Measurements from ENCODE around the gene RCL1.
"Not testable (repeated sequence)": the region's sequence is repeated elsewhere in the genome, so short reads cannot be mapped to it uniquely, and the experiment has no call there.

RCL1 gene

GRCh38 chr9:4783191-4783590 lies 9.6 kb upstream of the RCL1 start:
- not testable (repeated sequence) for DNase-seq (ENCODE audit: low read depth in 3 of 3, low spot score in 1 of 3)

DNA sequence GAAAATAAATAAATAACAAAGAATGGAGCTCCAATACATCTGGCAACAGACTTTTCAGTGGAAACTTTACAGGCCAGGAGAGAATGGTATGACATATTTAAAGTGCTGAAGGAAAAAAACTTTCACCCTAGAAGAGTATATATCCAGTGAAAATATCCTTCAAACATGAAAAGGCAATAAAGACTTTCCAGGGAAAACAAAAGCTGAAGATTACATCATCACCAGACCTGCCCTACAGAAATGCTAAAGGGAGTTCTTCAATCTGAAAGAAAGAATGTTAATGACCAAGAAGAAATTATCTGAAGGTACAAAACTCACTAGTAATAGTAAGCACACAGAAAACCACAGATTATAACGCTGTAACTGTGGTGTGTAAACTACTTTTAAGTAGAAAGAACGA lies 8.3 kb upstream of the RCL1 start:
- no peak for DNase-seq (ENCODE audit: low read depth in 3 of 3, low spot score in 1 of 3)

GRCh38 chr9:4786599-4786998 lies 6.1 kb upstream of the RCL1 start:
- DNase-seq (ENCODE audit: low read depth in 3 of 3, low spot score in 1 of 3): no peak

DNA sequence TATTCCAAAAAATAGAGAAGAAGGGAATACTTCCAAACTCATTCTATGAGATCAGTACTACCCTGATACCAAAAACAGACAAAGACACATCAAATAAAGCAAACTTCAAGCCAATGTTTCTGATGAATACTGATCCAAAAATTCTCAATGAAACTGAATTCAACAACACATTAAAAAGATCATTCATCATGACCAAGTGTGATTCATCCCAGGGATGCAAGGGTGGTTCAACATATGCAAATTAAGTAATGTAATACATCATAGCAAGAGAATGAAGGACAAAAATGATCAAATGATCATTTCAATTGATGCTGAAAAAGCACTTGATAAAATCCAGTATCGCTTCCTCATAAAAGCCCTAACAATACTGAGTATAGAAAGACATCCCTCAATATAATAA lies 4.9 kb upstream of the RCL1 start:
- DNase-seq (ENCODE audit: low read depth in 3 of 3, low spot score in 1 of 3): no peak

GRCh38 chr9:4788703-4789102 lies 4.0 kb upstream of the RCL1 start:
- no peak for DNase-seq (ENCODE audit: low read depth in 3 of 3, low spot score in 1 of 3)

DNA sequence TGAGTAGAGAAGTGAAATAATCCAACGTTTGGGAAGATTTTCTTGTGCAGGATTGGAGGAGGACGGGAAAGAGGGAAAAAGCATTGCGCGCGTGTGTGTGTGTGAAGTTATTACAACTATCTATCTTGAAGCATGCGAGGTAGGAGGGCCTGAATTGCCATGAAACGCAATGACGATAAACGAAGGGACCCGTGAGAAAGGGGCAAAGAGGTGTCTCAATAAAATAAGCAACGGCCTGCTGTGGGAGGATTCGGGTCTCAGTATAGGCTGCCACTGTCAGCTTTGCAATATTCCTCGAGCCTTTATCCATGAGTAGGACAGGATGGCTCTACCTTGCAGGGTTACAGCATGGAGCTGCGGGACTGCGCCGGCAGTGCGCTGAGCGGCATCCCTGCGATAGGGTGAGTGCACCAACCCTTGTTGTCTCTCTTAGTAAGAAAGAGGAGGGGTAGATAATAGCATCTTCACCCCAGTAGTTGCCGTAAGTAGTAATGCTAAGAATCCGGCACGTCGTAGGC lies 631 bp upstream of the RCL1 start:
- no peak for DNase-seq (ENCODE audit: low read depth in 3 of 3, low spot score in 1 of 3)

DNA sequence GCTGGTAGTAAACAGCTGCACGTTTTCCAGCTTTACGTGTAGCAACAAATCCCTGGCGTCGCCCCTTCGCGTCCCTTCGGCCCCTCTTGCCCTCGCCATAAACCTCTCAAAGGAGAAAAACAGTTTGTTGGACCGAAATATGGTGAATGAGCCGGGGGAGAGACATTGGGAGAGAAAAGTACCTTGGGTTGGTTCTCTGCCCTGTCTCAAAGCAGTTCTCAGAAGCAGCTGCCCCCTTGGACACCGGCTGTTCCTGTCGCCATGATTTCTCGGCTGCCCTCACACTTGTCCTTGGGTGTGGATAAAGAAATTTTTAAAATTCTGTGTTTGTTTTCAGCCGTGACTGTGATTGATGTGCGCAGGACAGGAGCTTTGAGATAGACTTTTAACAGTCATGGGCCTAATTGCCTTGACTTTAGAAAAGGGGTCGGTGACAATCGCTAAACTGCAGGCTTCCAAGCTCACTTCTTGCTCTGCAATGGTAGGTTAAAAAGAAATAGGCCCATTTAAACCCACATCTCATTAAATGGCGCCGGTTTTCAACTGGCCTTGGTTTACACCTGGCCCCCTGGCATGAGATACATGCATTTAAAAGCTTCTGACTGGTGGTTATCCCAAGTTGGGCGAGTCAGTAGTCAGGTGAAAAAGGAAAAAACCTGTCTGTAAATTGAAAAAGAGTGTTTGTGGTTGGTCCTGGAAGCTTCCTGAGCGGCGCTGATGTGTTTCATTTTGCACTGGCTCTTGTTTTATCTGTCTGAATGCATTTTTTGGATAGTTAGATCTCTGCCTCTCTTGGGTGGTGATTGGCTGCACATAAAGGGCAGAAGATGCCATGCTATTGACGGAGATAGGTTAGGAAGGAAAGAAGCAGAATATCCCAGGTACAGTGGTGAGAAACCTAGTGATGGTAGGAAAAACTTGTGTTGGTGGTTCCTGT lies 983 bp downstream of the RCL1 start:
- no peak for DNase-seq (ENCODE audit: low read depth in 3 of 3, low spot score in 1 of 3)

DNA sequence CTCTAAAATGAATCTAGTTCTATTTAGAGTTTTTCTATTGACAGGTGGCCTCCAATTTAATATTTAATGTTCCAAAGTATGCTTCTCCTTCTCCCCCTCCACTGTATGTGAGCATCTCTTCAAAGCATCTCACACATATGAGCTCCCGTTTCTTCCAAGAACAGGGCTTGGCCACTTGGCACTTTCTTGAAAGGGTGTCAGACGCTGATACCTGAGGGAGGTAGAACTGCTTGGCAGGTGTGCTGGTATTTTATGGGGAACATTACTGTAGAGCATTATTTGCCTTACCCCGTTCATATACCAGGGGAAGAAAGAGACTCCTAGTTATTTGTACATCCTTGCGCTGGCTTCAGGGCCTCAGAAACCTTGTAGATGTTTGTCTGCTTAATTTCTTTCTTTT lies 1.9 kb downstream of the RCL1 start:
- DNase-seq (ENCODE audit: low read depth in 3 of 3, low spot score in 1 of 3): no peak

DNA sequence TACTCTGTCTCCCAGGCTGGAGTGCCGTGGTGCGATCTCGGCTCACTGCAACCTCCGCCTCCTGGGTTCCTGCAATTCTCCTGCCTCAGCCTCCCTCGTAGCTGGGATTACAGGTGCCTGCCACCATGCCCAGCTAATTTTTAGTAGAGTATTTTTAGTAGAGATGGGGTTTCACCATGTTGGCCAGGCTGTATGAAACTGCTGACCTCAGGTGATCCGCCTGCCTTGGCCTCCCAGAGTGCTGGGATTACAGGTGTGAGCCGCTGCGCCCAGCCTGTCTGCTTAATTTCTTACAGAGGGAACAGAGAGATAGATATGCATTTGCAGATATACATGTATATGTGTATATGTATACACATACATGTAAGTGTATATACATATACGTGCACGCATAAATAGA lies 2.4 kb downstream of the RCL1 start:
- DNase-seq (ENCODE audit: low read depth in 3 of 3, low spot score in 1 of 3): not testable (repeated sequence)

DNA sequence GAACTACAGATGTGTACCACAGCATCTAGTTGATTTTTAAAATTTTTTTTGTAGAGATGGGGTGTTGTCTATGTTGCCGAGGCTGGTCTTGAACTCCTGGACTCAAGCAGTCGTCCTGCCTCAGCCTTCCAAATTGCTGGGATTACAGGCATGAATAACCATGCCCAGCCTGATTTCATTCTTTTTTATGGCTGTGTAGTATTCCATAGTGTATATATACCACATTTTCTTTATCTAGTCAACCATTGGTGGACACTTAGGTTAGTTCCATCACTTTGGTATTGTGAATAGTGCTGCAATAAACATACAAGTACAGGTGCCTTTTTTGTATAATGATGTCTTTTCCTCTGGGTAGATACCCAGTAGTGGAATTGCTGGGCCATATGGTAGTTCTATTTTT lies 3.8 kb downstream of the RCL1 start:
- DNase-seq (ENCODE audit: low read depth in 3 of 3, low spot score in 1 of 3): no peak

GRCh38 chr9:4796988-4797853 lies 4.5 kb downstream of the RCL1 start:
- DNase-seq (ENCODE audit: low read depth in 3 of 3, low spot score in 1 of 3): no peak

- DNase-seq (ENCODE audit: low read depth in 3 of 3, low spot score in 1 of 3): no peak
Observed at GRCh38 chr9:4797854-4798150, 5.1 kb downstream of the RCL1 start.

- DNase-seq (ENCODE audit: low read depth in 3 of 3, low spot score in 1 of 3): no peak
Observed at GRCh38 chr9:4798281-4799032, 5.7 kb downstream of the RCL1 start.

- no peak for DNase-seq (ENCODE audit: low read depth in 3 of 3, low spot score in 1 of 3)
Observed at GRCh38 chr9:4799033-4799430, 6.3 kb downstream of the RCL1 start.

DNA sequence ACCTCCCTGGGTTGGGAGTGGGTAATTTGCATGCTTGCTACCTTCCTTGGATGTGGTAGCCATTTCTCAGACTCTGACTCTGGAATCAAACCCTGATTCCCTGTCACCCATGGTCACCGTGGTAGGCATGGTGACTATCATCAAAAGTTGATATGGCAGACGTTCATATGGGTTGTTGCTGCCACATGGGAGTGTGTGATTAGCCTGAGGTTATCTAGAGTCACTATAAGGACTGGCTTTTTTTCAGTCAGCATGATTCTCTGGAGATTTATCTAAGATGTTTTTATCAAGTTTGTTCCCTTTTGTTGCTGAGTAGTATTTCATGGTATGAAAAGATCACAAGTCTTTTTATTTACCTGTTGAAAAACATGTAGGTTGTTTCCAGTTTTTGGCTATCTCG lies 7.0 kb downstream of the RCL1 start:
- DNase-seq (ENCODE audit: low read depth in 3 of 3, low spot score in 1 of 3): no peak

- no peak for DNase-seq (ENCODE audit: low read depth in 3 of 3, low spot score in 1 of 3)
Observed at GRCh38 chr9:4801156-4801555, 8.4 kb downstream of the RCL1 start.

- no peak for DNase-seq (ENCODE audit: low read depth in 3 of 3, low spot score in 1 of 3)
Observed at GRCh38 chr9:4803670-4804530, 11.2 kb downstream of the RCL1 start.

GRCh38 chr9:4804531-4805016 lies 11.8 kb downstream of the RCL1 start:
- no peak for DNase-seq (ENCODE audit: low read depth in 3 of 3, low spot score in 1 of 3)

GRCh38 chr9:4805191-4805918 lies 12.6 kb downstream of the RCL1 start:
- no peak for DNase-seq (ENCODE audit: low read depth in 3 of 3, low spot score in 1 of 3)

DNA sequence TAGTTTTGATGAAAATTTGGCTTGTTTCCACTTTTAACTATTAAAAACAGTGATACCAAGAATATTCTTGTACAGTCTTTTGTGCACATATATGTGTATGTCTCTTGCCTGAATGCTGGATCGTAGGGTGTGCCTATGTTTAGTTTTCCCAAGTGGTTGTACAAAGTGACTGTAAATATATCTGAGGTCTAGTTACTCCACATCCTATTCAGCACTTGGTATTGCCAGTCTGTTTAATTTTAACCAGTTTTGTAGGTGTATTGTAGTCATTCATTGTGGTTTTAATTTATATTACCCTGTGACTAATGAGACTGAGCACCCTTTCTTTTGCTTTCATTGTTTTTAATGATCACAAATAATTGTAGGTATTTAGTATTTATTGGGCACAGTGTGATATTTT lies 17.8 kb downstream of the RCL1 start:
- DNase-seq (ENCODE audit: low read depth in 3 of 3, low spot score in 1 of 3): no peak

All from stimulated activated CD4-positive, alpha-beta T cell treated with anti-CD3 and anti-CD28 coated beads, TNF-alpha, amount 100 ng/mL, for 1 hour (primary cell).